GM20431 (cell line): ENCODE data around the gene MCTP1.
"Not testable (repeated sequence)": the region's sequence is repeated elsewhere in the genome, so short reads cannot be mapped to it uniquely, and the experiment has no call there.

Experiments
- in situ Hi-C: fragments of 300-500 bp; cut with MseI, MboI; formaldehyde crosslinking; loops from one replicate; pipeline ENCODE4 v1.15.0; 2020; ENCODE audit warnings: low sequenced_read_pairs; ENCODE audit not compliant: unreplicated experiment

Gene MCTP1

DNA sequence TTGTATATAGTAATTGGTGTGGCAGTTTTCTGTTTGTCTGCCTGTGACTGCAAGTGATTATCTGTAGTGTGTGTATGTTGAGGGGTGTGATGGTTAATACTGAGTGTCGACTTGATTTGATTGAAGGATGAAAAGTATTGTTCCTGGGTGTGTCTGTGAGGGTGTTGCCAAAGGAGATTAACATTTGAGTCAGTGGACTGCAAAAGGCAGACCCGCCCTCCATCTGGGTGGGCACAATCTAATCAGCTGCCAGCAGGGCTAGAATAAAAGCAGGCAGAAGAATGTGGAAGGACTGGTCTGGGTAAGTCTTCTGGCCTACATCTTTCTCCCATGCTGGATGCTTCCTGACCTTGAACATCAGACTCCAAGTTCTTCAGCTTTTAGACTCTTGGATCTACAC lies 290.4 kb downstream of the MCTP1 start:
- in situ Hi-C loops, result not testable (repeated sequence)

DNA sequence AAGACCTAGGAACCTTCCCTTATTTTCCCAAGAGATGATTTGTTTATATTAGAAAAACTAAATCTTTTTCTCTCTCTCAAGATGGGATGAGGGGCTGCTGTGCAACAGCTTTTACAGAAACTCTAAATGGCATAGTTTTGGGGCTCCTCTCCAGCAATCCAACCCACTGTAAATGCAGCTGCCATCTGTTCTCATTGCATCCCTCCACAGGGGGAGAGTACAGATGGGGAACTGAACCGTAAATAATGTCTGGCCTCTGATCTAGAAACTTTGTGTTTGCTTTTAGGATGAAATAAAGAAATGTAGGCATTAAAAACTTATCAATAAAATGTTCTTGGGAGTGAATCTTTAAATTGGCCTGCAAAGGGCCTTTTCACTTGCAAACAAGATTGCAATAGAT lies 291.4 kb downstream of the MCTP1 start:
- in situ Hi-C loops, result no loop called here

DNA sequence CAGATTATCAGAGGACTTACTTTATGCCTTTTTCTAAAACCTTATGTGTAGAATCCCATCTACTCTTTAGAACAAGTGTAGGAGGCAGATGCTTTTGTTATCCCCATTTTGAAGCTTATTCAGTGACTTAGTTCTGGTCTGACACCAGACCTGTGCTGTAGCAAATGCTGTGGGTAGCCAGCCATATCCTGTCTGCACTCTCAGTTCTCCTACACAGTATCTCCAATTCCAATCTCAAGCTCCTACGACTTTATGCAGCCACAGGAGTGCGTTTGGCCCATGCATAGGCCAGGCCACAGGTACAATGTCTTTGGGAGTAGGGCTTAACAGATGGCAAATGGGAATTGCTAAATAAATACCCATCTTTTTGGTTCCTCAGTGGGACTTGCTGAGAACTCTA lies 292.6 kb downstream of the MCTP1 start:
- in situ Hi-C loops, result no loop called here

DNA sequence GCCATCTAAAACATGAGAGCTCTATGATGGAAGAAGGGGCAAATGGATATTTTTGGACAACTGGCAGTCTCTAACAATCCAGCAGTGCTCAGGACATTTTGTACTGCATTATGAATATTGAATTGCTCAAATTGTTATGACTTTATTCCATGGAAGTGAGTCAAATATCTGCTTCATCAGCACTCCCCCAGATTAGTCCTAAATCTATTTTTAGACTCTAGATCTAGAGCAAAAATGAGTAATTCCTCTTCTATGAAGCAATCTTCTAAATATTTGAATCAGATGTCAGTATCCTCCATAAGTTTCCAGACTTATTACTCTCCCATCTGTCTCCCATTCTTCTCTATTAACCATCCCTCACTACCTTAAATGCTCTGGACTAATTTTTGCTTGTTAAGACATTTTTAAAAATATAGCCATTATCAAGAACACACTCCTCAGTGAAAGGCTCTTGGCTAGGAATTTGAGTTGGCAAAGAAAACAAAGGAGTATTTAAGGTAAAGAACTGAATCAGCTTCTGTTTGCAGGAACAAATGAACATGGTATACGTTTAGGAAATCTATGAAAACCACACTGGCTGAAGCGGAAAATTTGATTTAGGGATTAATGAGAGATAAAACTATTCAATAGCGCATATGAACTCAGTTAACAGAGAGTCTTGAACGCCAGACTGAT lies 300.9 kb downstream of the MCTP1 start:
- in situ Hi-C loops, result no loop called here

- in situ Hi-C loops, result no loop called here
These were observed 307.5 kb downstream of the MCTP1 start for GRCh38 chr5:94977437-94977836.

GRCh38 chr5:94976853-94977252 lies 308.0 kb downstream of the MCTP1 start:
- in situ Hi-C loops, result no loop called here

- in situ Hi-C loops, result no loop called here
These were observed 312.6 kb downstream of the MCTP1 start for GRCh38 chr5:94972268-94972667.

GRCh38 chr5:94969174-94969573 lies 315.7 kb downstream of the MCTP1 start:
- in situ Hi-C loops, result loop anchor here (10.0 kb wide), 1 partner anchor 286 kb away; no protein-coding TSS in a partner anchor

DNA sequence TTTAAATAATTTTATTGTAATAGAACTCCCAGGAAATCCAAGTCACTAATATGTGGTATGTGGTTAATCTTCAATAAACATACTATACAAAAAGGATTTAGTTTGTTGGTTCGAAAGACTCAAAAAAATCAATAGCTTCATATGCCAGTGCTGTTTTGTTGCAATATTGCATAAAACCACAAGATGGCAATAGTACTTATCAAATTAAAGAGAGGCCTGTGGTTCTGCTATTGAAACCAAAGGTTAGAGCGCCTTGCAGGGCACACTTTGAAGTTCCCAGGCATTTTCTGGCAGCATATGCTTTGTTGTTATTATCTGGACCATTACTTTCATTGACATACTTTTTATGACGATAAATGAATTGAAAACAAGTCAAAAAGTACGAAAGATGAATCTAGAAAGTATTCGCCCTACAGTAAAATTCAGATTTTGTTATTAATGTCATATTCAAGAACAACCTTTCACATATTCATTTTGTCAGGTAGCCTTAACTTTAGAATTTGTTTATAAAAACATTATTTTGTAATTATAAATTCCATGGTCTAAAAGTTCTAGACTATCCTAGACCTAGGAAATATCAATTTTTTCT lies 316.3 kb downstream of the MCTP1 start:
- in situ Hi-C loops, result loop anchor here (10.0 kb wide), 1 partner anchor 286 kb away; no protein-coding TSS in a partner anchor

DNA sequence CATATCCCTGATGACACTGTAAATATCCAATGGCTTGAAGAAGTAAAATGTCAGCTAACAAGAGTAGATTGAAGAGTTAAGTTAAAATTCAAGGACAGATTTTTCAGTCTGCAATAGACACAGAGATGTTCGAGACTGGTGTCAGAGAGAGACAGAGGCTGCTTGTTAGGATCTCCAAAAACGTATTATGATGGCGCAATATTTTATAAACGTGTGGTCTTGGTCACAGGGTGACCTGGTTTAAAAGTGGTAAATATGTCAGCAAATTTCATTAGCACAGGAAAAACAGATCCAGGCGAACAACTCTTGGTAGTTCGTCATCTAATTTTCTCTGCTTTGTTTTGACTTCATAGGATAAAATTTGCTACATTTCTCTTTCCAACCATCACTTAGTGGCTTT lies 317.4 kb downstream of the MCTP1 start:
- in situ Hi-C loops, result loop anchor here (10.0 kb wide), 1 partner anchor 287 kb away; no protein-coding TSS in a partner anchor

DNA sequence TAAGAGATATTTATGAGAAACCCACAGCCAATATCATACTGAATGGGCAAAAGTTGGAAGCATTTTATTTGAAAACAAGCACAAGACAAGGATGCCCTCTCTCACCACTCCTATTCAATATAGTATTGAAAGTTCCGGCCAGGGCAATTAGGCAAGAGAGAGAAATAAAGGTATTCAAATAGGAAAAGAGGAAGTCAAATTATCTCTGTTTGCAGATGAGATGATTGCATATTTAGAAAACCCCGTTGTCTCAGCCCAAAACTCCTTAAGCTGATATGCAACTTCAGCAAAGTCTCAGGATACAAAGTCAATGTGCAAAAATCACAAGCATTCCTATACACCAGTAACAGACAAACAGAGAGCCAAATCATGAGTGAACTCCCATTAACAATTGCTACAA lies 325.6 kb downstream of the MCTP1 start:
- in situ Hi-C loops, result not testable (repeated sequence)

GRCh38 chr5:94945656-94946055 lies 339.2 kb downstream of the MCTP1 start:
- in situ Hi-C loops, result no loop called here

DNA sequence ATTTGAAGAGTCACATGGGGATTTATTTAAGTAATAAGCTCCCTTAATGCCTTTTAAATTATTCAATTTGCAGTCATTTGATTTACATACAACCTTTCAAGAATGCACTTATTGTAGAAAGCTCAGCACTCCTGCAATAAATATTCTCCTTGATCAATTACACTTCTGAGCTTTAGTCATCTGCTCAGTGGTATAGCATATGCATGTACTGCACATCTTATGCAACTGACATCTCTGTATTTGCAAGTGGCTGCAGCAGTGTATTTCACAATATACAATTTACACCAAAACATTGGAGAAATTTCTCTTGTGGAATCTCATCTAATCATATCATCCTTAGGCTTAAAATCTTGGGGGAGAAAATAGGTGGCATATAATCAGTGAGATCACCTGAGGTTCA lies 340.7 kb downstream of the MCTP1 start:
- in situ Hi-C loops, result no loop called here

GRCh38 chr5:94941122-94941755 lies 343.7 kb downstream of the MCTP1 start:
- in situ Hi-C loops, result no loop called here

DNA sequence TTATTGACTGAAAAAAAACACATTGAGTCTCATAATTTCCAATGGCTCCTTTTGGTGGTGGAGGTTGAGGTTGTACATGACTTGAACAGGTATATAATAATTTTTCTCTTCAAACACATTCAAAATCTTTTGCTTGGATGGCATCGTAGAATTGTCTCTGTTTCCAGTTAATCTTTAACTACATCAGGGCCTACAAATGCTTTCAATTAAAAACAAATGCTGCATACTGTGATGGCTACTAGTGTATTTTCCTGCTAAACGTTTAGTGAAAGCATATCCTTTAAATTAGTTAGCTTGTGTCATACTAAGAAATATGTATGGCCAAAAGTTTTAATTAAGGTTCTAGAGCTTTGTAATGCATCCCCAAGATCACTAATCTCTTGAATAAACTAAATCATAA lies 352.6 kb downstream of the MCTP1 start:
- in situ Hi-C loops, result no loop called here

DNA sequence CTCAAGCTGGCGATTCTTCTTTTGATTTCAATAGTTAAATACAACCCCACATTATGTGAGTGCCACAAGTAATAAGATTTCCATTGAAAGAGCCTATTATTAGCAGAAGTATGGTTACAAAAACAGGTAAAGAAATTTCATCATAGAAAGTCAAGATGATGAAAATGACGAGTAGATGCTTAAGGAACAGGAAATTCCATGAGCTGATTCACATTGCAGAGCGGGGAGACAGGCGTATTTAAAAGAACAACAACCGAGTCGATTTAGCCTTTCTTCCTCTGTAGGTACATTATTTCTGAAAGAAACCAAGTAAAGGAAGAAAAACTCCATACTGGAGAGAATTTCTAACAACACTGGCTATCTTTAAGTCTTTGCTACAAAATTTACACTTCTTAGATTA lies 356.0 kb downstream of the MCTP1 start:
- in situ Hi-C loops, result no loop called here

DNA sequence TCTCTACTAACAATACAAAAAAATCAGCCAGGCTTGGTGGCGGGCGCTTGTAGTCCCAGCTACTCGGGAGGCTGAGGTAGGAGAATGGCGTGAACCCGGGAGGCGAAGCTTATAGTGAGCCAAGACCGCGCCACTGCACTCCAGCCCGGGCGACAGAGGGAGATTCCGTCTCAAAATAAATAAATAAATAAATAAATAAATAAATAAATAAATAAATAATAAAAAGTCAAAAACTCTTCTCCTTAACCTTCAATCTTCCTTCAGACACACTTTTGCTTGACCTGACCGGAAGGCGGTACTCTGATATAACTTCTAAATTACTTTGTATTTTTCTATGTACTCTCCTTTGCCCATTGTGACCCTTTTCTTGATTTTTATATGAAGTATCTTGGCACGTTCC lies 364.3 kb downstream of the MCTP1 start:
- in situ Hi-C loops, result no loop called here

- in situ Hi-C loops, result no loop called here
These were observed 368.3 kb downstream of the MCTP1 start for GRCh38 chr5:94916619-94917018.

GRCh38 chr5:94911276-94911675 lies 373.6 kb downstream of the MCTP1 start:
- in situ Hi-C loops, result no loop called here

DNA sequence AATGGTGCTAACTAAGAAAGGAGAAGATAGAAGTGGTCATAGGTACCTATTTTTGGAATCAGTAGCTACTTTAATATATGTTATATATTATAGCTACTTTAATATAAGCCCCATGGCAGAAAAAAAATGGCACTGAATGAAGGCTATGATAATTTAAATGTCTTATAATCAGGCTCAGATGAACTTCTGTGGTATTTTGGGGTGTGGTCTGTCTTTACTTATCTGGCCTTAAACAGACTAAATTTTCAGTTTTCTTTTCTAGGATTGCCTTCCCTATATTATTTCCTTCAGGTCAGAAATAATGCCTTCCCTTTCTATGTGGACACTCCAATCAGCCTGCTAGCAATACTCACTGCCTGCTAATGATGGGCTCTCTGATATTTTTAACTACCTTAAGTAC lies 374.2 kb downstream of the MCTP1 start:
- in situ Hi-C loops, result no loop called here

- in situ Hi-C loops, result no loop called here
These were observed 375.9 kb downstream of the MCTP1 start for GRCh38 chr5:94908889-94909480.
